Activated naive CD4-positive, alpha-beta T cell treated with anti-CD3 and anti-CD28 coated beads, Interleukin-2, amount 10 ng/mL, durations not matched to agents 7 days and 5 days (primary cell): Measurements from ENCODE around the gene CRIP1.

Experiments
- CTCF ChIA-PET: fragments of 350-600 bp; sonication (Branson Sonifier 250); formaldehyde crosslinking; loops from one replicate; lab custom pipeline; 2021; ENCODE audit warnings: antibody characterized with exemption; lab: Charles Lee
- DNase-seq: peaks from one replicate; pipeline ENCODE4 v3.0.0-alpha.2; 2020
- H3K27ac Mint-ChIP-seq: one replicate; pipeline ENCODE4 v1.8.0; 2021; ENCODE audit warnings: mild to moderate bottlenecking, moderate library complexity, mixed read lengths
- H3K27me3 Mint-ChIP-seq: one replicate; pipeline ENCODE4 v1.8.0; 2021; ENCODE audit warnings: mild to moderate bottlenecking, mixed read lengths
- H3K36me3 Mint-ChIP-seq: one replicate; pipeline ENCODE4 v1.8.0; 2021; ENCODE audit warnings: mixed read lengths
- H3K4me1 Mint-ChIP-seq: one replicate; pipeline ENCODE4 v1.8.0; 2021; ENCODE audit warnings: mixed read lengths
- H3K4me3 Mint-ChIP-seq: one replicate; pipeline ENCODE4 v1.8.0; 2021; ENCODE audit warnings: mild to moderate bottlenecking, moderate library complexity, mixed read lengths
- H3K9me3 Mint-ChIP-seq: one replicate; pipeline ENCODE4 v1.8.0; 2021; ENCODE audit warnings: mixed read lengths

The CRIP1 gene

DNA sequence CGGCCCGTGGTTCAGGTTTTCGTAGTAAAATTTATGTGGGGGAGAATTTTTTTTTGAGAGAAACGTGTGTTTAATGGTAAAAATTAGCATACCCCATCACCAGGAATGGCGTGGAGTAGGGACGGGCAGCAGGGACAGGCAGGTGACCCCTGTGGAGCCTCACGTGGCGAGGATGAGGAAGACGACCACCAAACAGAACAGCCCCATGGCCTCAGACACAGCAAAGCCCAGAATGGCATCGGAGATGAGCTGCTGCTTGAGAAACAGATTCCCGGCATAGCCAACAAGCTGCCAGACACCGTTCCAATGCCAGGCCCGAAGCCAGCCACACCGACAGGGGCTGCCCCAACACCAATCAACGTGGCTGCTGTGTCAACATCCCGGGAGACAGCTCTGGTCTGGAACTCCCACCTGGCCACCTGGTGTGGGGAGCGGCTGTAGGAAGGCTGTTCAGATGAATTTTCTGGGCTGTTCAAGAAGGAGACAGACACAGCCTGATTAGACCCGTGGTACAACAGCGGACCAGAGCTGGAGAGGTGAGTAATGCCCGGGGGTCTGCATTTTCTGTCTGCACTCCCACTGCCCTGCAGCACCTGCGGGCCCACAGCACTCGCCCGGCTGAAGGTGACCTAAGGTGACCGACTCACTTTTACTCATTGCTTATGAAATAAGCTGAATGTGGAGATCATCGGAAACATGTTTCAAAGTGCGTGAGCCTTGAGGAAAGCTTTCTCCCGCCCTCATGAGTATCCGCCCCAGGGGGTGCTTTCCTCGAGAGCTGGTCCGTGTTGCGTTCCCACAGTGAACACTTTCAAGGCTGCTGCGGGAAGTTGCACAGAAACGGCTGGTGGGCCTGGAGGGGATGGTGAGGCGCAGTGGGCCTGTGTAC, 50.2 kb downstream of the CRIP1 start:
- Mint-ChIP-seq H3K4me1 (peaks cover 2% of the 10 kb centered on the region), H3K4me3 (no peak overlapping the region), H3K27me3 (peaks cover 56% of the 10 kb centered on the region), H3K36me3 (no peaks in the 10 kb centered on the region), H3K9me3 (no peaks in the 10 kb centered on the region), H3K27ac (no peak overlapping the region)
- CTCF ChIA-PET = interaction anchor here (0.8 to 1.5 kb wide), 4 partner anchors 13 to 166 kb away, joined by 3 to 6 read pairs (median 4); no protein-coding TSS in a partner anchor
- DNase-seq = no peak

- DNase-seq = peak; percentile 78
- Mint-ChIP-seq H3K4me1 (no peaks in the 10 kb centered on the region), H3K9me3 (no peaks in the 10 kb centered on the region), H3K36me3 (no peaks in the 10 kb centered on the region), H3K4me3 (no peak overlapping the region), H3K27me3 (peaks cover 61% of the 10 kb centered on the region), H3K27ac (no peak overlapping the region)
- CTCF ChIA-PET = interaction anchor here (0.6 to 1.5 kb wide), 5 partner anchors 12 to 187 kb away, joined by 3 to 6 read pairs (median 3); no protein-coding TSS in a partner anchor
Observed at GRCh38 chr14:105537580-105538474, 51.1 kb downstream of the CRIP1 start.
